ENCODE data around the gene OMA1.
"Not testable (repeated sequence)": the region's sequence is repeated elsewhere in the genome, so short reads cannot be mapped to it uniquely, and the experiment has no call there.

The OMA1 gene

GRCh38 chr1:58524353-58524945 lies 22.1 kb downstream of the OMA1 start:
- DNase-seq: no peak

- peak; percentile 27 for DNase-seq
Measured at GRCh38 chr1:58515794-58516401, 30.6 kb downstream of the OMA1 start.

- DNase-seq: no peak
Measured at GRCh38 chr1:58513956-58514355, 32.6 kb downstream of the OMA1 start.

GRCh38 chr1:58508629-58509028 lies 37.9 kb downstream of the OMA1 start:
- DNase-seq: no peak

DNA sequence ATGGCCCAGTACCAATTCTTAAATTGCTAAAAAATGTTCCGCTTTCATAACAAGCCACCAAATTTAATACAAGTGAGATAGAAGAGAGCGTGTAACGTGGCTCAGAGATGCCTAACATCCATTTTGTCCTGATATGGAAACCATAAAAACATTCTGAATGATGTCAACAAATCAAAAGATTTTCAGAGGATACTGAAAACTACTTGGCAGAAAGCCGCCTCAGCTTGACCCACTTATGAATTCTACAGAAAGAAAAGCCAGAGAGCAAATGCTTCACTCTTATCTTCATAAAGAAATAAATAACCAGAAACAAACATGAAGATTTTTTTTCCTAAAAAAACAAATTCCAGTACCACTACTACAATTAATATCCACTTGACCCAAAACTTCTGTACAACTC lies 41.2 kb downstream of the OMA1 start:
- no peak for DNase-seq

DNA sequence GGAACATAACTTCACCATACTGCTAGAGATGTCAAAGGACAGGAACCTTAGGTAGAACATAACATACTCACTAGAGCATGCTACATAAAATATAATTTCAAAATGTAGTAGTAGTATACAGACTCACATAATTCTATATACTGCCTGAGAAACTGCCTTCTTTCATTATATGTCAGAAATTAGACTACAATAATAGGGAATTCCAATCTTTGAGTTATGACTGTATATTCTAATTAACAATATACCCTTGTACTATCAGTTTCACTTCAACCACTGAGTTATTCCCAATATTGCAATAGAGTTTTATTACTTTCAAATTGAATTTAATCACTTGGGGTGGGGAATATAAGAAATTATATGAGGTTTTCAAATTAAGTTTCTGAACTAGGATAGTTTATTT lies 44.0 kb downstream of the OMA1 start:
- no peak for DNase-seq

- DNase-seq: peak; percentile 10
Measured at GRCh38 chr1:58500043-58500442, 46.5 kb downstream of the OMA1 start.

DNA sequence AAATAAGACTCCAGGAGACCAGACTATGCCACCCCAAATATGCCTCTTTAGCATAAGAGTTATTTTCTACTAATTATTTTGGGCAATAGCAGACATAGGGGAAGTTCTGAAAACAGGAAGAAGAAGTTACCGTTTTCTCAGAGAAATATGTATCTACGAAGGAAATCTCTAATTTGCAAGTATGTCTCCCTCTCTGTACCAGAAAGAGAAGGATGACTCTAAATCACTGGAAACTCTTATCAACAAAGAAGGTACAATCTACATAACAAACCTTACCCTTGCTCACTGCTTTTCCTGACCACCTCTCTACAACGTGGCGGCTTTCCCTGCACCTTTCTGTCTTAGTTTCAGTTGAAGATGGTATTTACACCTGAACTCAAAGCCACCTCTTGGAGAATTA lies 49.0 kb downstream of the OMA1 start:
- no peak for DNase-seq

GRCh38 chr1:58496042-58496441 lies 50.5 kb downstream of the OMA1 start:
- DNase-seq: no peak

DNA sequence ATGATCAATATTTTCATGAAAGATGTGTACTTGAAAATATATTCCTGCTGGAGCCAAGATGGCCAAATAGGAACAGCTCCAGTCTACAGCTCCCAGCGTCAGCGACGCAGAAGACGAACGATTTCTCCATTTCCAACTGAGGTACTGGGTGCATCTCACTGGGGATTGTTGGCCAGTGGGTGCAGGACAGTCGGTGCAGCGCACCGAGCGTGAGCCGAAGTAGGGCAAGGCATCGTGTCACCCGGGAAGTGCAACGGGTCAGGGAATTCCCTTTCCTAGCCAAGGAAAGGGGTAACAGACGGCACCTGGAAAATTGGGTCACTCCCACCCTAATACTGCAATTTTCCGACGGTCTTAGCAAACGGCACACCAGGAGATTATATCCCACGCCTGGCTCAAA lies 57.6 kb downstream of the OMA1 start:
- DNase-seq: not testable (repeated sequence)

GRCh38 chr1:58487002-58487401 lies 59.5 kb downstream of the OMA1 start:
- DNase-seq: no peak

DNA sequence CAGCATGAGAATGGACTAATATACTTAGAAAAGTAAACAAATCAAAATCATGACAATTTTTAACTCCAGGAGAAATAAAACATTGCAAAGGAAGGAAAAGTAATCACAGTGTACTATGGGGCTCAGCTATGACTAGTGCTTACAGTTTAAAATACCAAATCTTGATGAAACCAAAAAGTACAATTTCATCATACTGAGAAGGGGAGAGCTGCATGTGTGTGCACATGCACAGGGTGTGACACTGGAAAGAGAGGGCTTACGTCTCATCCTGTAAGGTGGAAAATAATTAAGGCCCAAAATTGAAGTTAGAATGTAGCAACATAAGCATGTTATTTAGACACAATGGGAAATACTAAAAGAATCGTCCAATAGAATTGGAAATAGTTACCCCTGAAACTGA lies 64.6 kb downstream of the OMA1 start:
- DNase-seq: no peak

- DNase-seq: no peak
Measured at GRCh38 chr1:58480191-58480590, 66.3 kb downstream of the OMA1 start.

DNA sequence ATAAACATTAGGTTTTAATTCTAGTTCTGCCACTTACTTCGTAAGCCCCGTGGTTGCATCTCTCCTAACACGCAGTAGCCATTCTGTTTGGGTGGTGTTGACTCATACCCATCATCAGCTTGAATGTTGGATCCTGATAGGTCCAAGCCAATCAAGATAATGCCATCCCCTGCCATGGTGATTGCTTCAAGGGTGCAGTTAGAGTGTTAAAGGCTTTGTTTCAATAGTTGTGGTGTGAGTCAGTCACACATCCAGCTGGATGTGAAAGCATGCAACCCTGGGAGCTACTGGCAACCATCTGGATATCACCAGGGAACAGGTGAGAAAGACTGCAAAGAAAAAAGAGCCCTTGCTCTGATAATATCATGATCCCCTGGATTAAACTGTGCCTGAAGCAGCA lies 69.1 kb downstream of the OMA1 start:
- DNase-seq: no peak

DNA sequence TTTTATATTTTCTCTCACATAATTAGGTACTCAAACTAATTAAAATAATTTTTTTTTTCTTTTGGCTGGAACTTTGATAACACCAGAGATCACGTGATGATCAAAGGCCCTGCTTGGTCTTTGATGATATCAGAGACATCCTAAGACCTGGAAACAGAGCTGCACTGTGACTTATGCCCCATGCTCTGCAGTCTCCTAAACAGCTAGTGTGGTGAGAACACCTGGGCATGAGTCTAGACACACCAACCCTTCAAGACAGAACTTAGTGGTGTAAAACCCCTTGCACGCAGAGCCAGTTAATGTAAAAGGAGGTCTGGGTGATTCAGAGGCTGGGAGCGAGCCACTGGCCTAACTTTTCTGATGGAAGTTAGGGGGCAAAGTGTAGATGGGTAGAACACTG lies 70.3 kb downstream of the OMA1 start:
- DNase-seq: no peak

- no peak for DNase-seq
Measured at GRCh38 chr1:58469476-58469875, 77.0 kb downstream of the OMA1 start.

DNA sequence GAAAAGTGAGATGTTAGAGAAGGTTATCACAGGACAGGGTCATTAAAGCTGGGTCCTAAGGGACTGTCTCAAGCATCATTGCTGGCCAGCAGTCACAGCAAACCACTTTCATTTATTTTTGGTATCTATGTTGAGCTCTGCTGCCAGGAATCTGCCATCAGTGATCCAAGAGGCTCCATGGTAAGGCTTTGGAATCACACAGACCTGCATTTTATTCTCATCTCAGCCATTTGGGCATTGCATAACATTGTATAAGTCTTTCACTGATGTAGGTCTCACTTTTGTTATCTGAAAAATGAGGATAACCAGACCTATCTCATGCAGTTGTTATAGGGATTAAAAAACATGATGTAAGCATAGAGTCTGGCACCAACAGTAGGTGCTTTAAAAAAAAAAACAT lies 77.5 kb downstream of the OMA1 start:
- no peak for DNase-seq

- DNase-seq: no peak
Measured at GRCh38 chr1:58468612-58469011, 77.9 kb downstream of the OMA1 start.

DNA sequence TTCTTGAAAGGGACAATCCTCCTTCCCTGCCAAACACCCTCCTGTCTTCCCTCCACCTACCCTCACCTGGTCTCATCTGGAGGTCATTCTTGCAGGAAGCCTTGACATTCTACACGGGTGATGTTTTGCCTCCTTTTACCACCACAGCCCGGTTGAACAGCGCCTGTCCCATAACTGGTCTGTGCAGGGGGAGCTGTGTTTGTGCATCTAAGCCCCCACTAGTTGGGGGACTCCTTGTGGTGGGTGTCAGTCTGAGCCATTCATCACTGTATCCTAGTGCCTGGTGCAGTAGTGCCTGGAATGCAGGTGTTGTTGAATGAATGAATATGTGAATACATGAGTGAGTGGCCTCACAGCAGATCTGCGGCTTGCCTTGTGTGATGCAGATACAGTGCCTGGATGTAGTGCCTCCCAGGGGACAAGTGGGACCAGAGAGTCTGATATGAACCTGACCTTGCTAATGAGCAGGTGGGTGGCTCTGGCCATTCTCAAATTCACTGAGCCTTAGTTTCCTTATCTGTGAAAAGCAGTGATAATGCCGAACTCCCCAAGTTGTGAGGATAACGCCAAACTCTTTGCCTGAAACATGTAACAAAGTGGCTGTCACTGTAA lies 79.8 kb downstream of the OMA1 start:
- DNase-seq: no peak

GRCh38 chr1:58465825-58466629 lies 80.5 kb downstream of the OMA1 start:
- no peak for DNase-seq

DNA sequence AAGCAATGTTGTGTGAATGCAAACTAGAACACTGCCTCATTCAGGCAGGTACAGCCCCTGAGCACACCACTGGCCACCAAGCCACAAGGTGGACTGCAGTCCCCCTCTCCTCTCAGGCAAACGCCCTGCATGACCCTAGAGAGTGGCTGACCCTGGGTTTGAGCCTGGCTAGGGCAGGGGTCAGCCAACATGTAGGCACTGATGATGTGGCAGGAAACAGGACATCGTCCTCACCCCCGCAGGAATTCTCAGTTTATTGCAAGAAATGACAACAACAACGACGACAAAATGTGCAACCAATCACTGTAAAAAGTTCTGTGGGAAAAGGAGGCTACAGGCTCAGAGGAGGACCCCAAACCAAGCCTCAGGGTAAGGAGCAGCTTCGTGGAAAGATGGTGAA lies 81.3 kb downstream of the OMA1 start:
- no peak for DNase-seq

- no peak for DNase-seq
Measured at GRCh38 chr1:58460469-58460868, 86.1 kb downstream of the OMA1 start.

DNA sequence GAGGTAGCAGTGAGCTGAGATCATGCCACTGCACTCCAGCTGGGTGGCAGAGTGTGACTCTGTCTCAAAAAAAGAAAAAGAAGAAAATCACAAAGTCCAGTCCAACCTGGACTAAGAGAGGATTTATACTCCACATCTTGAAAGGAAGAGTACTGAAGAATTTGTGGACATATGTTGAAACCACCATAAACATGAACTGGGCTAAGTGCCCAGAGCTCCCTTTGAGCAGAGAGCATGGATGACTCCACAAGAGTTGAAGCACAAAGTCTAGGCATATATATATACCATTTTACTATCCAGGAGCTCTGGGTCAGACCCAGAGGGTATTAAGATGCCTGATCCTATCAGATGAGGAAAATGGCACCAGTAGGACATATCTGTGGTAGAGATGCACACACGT lies 86.6 kb downstream of the OMA1 start:
- no peak for DNase-seq

- DNase-seq: no peak
Measured at GRCh38 chr1:58457023-58457635, 89.4 kb downstream of the OMA1 start.

Data from NCI-H1436 (cell line).